GM21737 (cell line): Measurements from ENCODE around the gene ATXN7L2.
A peak's percentile ranks its signal among the peaks of the same experiment; 100 is the strongest.
"Not testable (repeated sequence)": the region's sequence is repeated elsewhere in the genome, so short reads cannot be mapped to it uniquely, and the experiment has no call there.

ENCODE experiments used
- ATAC-seq: cut with Tn5 transposase; IDR thresholded peaks from one replicate; pipeline ENCODE4 v1.9.1; 2021; ENCODE audit warnings: mild to moderate bottlenecking, moderate library complexity; ENCODE audit not compliant: unreplicated experiment

The ATXN7L2 gene

GRCh38 chr1:109483672-109484518 lies at the start of gene ATXN7L2:
Gene ATXN7L2, plus strand, starts transcription at chr1:109483905. Its CDS starts 49 bp downstream, at chr1:109483954.
- ATAC-seq: peak; percentile 55

GRCh38 chr1:109434484-109434883 lies 49.2 kb upstream of the ATXN7L2 start:
- ATAC-seq: no peak

- no peak for ATAC-seq
Measured at GRCh38 chr1:109438798-109439297, 44.9 kb upstream of the ATXN7L2 start.

- ATAC-seq: no peak
Measured at GRCh38 chr1:109441069-109441468, 42.6 kb upstream of the ATXN7L2 start.

- ATAC-seq: no peak
Measured at GRCh38 chr1:109443476-109443875, 40.2 kb upstream of the ATXN7L2 start.

- ATAC-seq: no peak
Measured at GRCh38 chr1:109444346-109444745, 39.4 kb upstream of the ATXN7L2 start.

- not testable (repeated sequence) for ATAC-seq
Measured at GRCh38 chr1:109445949-109446695, 37.6 kb upstream of the ATXN7L2 start.

GRCh38 chr1:109447524-109447923 lies 36.2 kb upstream of the ATXN7L2 start:
- no peak for ATAC-seq

- no peak for ATAC-seq
Measured at GRCh38 chr1:109454497-109455133, 29.1 kb upstream of the ATXN7L2 start.

- no peak for ATAC-seq
Measured at GRCh38 chr1:109457819-109458218, 25.9 kb upstream of the ATXN7L2 start.

GRCh38 chr1:109466125-109466451 lies 17.6 kb upstream of the ATXN7L2 start:
- ATAC-seq: no peak

- ATAC-seq: no peak
Measured at GRCh38 chr1:109466452-109467300, 17.0 kb upstream of the ATXN7L2 start, which contains the start of gene SYPL2. Gene SYPL2, plus strand, starts transcription at chr1:109466546. Its CDS starts 298 bp downstream, at chr1:109466844.

GRCh38 chr1:109467301-109467777 lies 16.4 kb upstream of the ATXN7L2 start:
- ATAC-seq: no peak

- no peak for ATAC-seq
Measured at GRCh38 chr1:109468061-109468460, 15.6 kb upstream of the ATXN7L2 start.

GRCh38 chr1:109468903-109469302 lies 14.8 kb upstream of the ATXN7L2 start:
- no peak for ATAC-seq

GRCh38 chr1:109470245-109470644 lies 13.5 kb upstream of the ATXN7L2 start:
- ATAC-seq: no peak

GRCh38 chr1:109472779-109473178 lies 10.9 kb upstream of the ATXN7L2 start:
- ATAC-seq: no peak

- ATAC-seq: not testable (repeated sequence)
Measured at GRCh38 chr1:109473284-109474057, 10.2 kb upstream of the ATXN7L2 start.

- ATAC-seq: no peak
Measured at GRCh38 chr1:109474697-109475096, 9.0 kb upstream of the ATXN7L2 start.
